Activated naive CD8-positive, alpha-beta T cell treated with anti-CD3 and anti-CD28 coated beads for 36 hours (primary cell): Measurements from ENCODE around the gene ARHGEF28. TPM values are rescaled to one million over a fixed set of nuclear protein-coding genes. Genes with fewer than 3 reads are reported as not detected.

Experiments
- DNase-seq: peaks from one replicate; pipeline ENCODE4 v3.0.0; 2021
- H3K27ac Mint-ChIP-seq: one replicate; pipeline ENCODE4 v1.8.0; 2022; ENCODE audit warnings: mild to moderate bottlenecking, moderate library complexity, mixed read lengths
- H3K27me3 Mint-ChIP-seq: one replicate; pipeline ENCODE4 v1.8.0; 2022; ENCODE audit warnings: mild to moderate bottlenecking, mixed read lengths
- H3K36me3 Mint-ChIP-seq: one replicate; pipeline ENCODE4 v1.8.0; 2021; ENCODE audit warnings: mild to moderate bottlenecking, mixed read lengths
- H3K4me1 Mint-ChIP-seq: one replicate; pipeline ENCODE4 v1.8.0; 2021; ENCODE audit warnings: mixed read lengths
- H3K4me3 Mint-ChIP-seq: one replicate; pipeline ENCODE4 v1.8.0; 2022; ENCODE audit warnings: mild to moderate bottlenecking, moderate library complexity, mixed read lengths
- H3K9me3 Mint-ChIP-seq: one replicate; pipeline ENCODE4 v1.8.0; 2022; ENCODE audit warnings: mixed read lengths
- total RNA-seq, 2 experiments: library from RNA; stranded (reverse); gene quantifications; one replicate each; pipeline ENCODE4 v1.2.3, GENCODE V29; 2021

ARHGEF28 gene
- total RNA-seq, 2 experiments from 2014 or later, result not detected

DNA sequence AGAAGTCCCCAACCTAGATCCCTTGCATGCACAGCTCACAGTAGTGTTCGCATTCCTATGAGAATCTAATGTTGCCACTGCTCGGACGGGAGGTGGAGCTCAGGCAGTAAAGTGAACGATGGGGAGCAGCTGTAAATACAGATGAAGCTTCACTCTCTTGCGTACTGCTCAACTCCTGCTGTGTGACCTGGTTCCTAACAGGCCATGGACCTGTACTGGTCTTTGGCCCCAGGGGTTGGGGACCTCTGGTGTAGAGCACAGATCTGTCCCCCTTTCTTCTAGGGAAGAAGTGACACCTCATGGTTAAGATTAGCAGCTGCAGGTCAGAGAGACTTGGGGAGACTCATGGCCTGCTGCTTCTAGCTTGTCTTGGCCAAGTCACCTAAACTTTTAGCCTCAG lies 7.1 kb downstream of the ARHGEF28 start:
- no peak for DNase-seq
- H3K27me3 Mint-ChIP-seq, result peaks cover 39% of the 10 kb centered on the region
- no peaks in the 10 kb centered on the region for H3K4me1 Mint-ChIP-seq
- H3K27ac Mint-ChIP-seq, result no peak overlapping the region
- no peak overlapping the region for H3K4me3 Mint-ChIP-seq
- no peaks in the 10 kb centered on the region for H3K9me3 Mint-ChIP-seq
- H3K36me3 Mint-ChIP-seq, result no peaks in the 10 kb centered on the region

DNA sequence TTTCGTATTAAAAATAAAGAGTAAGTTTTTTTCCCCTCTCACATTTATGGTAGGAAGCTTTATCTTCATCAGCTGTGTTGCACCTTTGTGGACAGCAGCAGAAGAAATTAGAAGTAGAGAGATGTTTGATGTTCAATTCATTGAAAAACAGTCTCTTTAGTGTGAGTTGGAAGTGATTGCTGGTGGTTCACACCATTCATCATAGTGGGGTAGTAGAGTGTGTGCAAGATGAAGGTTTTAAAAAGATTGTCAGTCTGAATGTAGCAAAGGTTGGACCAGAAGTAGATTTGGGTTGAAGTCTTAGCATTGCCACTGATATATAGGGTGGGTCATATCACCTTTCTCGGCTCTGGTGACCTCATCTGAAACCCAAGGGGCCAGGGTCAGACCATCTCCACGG lies 10.4 kb downstream of the ARHGEF28 start:
- Mint-ChIP-seq H3K4me1 (no peaks in the 10 kb centered on the region), H3K27ac (no peak overlapping the region), H3K4me3 (no peak overlapping the region), H3K27me3 (peaks cover 33% of the 10 kb centered on the region), H3K9me3 (no peaks in the 10 kb centered on the region), H3K36me3 (no peaks in the 10 kb centered on the region)
- DNase-seq, result no peak

DNA sequence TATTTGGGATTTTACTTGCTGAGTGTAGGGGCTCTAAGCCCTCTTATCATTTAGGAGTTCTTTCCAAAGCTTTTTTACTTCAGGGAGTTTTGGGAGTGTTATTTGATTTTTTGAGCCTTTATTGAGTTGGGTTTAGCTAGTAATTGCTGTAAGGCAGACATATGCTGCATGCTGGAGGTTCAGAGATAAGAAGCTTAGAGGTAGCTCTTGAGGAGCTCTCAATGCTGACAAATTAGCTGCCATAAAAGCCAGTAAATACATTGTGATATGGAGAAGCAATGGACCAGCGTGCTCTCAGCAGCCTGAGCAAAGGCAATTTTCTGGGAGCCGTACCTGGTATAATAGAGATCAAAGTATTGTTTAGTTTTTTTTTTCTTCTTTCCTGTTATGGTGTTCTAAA lies 11.6 kb downstream of the ARHGEF28 start:
- no peaks in the 10 kb centered on the region for H3K4me1 Mint-ChIP-seq
- no peaks in the 10 kb centered on the region for H3K9me3 Mint-ChIP-seq
- H3K4me3 Mint-ChIP-seq, result no peak overlapping the region
- DNase-seq, result no peak
- peaks cover 25% of the 10 kb centered on the region for H3K27me3 Mint-ChIP-seq
- no peak overlapping the region for H3K27ac Mint-ChIP-seq
- no peaks in the 10 kb centered on the region for H3K36me3 Mint-ChIP-seq

DNA sequence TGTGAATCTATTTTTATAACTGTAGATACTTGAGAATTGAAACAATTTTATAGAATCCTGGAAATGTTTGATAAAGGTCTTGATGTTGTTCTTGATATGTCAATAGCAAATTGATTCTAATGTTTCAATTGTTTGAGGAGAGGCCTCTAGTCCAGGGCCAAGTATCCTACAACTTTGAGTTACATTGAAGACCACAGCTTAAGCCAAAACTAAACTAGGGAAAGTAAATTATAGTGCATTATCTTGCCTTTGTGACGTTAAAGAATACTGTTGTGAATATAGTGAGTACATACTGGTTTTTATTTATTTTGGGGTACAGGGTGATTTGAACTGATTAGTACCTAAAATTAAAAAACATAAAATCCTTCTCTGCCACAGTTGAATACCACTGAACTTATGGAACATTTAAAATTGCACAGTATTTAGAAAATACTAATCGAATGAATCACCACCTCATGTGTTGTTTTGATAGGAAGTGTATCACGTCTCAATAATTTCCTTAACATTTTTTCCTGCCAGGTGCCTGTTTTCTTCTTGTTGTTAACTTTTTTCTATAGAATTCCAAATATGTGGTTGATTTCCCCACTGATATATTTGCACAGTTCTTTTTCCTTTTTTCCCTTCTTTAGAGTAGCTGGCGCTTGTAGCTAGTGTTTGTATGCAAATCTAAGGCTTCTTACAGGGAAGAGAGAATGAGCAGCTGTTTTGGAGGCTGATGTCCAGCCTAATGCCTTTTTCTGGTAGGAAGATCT lies 12.5 kb downstream of the ARHGEF28 start:
- H3K4me1 Mint-ChIP-seq, result no peaks in the 10 kb centered on the region

DNA sequence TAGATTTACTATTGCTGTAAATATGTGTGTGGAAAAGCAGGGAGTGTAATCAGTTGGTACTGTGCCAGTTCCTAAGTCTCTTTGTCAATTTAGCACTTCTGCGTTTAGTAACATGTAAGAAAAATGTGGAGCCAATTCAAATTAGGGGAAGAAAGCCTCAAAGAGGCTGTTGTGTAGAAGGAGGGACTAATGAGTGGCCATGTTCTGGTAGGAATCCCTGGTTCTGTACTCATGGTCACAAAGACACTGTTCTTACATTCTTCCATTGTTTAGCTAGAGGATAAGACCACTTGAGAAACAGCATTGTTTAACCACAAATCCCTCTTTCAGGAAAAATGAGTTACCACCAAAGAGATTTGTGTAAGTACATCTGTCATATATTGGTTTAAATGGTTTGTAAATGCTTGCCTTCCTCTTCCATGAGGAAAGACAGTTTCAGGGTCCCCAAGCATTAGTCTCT lies 14.9 kb downstream of the ARHGEF28 start:
- Mint-ChIP-seq H3K4me1 (no peaks in the 10 kb centered on the region), H3K4me3 (no peak overlapping the region), H3K9me3 (no peaks in the 10 kb centered on the region), H3K36me3 (no peaks in the 10 kb centered on the region), H3K27me3 (peaks cover 27% of the 10 kb centered on the region), H3K27ac (no peak overlapping the region)
- DNase-seq, result no peak

More for the DNA sequence above, 12.5 kb downstream of the ARHGEF28 start:
- DNase-seq, result no peak
- Mint-ChIP-seq H3K27ac (no peak overlapping the region), H3K36me3 (no peaks in the 10 kb centered on the region), H3K4me3 (no peak overlapping the region), H3K9me3 (no peaks in the 10 kb centered on the region), H3K27me3 (peaks cover 25% of the 10 kb centered on the region)

DNA sequence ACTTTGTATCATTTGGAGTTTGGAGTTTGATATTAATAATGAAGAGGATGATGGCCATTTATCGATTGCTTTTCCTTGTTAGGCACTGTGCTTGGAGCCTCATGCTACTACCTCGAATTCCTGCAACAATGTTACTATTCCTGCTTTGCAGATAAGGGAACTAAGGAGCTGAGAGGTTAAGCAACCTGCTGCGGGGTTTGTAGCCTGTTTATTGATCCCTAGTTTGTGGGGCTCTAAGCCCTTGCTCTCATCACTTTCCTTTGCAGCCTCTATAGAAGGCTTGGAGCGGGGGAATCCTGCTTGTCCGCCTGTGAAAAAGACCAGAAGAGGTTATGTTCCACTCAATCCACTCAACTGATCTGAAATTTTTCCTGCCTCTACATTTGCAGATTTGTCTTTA lies 15.8 kb downstream of the ARHGEF28 start:
- Mint-ChIP-seq H3K27me3 (peaks cover 33% of the 10 kb centered on the region), H3K4me1 (no peaks in the 10 kb centered on the region), H3K9me3 (no peaks in the 10 kb centered on the region), H3K27ac (no peak overlapping the region), H3K36me3 (no peaks in the 10 kb centered on the region), H3K4me3 (no peak overlapping the region)
- DNase-seq, result no peak

DNA sequence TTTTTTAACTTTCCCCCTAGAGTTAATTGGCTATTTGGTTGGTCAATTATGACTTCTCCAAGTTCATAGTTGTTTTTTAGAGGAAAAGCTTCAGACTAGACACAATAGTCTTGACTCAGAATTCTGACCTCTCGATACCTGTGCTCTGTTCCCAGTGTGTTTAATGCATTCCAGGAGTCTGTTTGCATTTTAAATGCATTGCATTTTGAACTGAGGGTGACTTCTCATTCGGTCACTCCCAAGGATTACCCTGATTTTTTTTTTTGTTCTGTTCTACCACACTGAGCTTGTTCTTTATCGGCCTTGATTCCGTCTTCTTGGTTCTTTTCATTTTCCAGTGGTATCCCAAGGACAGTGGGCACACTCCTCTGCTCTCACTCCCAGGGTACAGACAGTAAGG lies 16.3 kb downstream of the ARHGEF28 start:
- no peak for DNase-seq
- Mint-ChIP-seq H3K27ac (no peak overlapping the region), H3K27me3 (peaks cover 31% of the 10 kb centered on the region), H3K36me3 (no peaks in the 10 kb centered on the region), H3K4me3 (no peak overlapping the region), H3K4me1 (no peaks in the 10 kb centered on the region), H3K9me3 (no peaks in the 10 kb centered on the region)

DNA sequence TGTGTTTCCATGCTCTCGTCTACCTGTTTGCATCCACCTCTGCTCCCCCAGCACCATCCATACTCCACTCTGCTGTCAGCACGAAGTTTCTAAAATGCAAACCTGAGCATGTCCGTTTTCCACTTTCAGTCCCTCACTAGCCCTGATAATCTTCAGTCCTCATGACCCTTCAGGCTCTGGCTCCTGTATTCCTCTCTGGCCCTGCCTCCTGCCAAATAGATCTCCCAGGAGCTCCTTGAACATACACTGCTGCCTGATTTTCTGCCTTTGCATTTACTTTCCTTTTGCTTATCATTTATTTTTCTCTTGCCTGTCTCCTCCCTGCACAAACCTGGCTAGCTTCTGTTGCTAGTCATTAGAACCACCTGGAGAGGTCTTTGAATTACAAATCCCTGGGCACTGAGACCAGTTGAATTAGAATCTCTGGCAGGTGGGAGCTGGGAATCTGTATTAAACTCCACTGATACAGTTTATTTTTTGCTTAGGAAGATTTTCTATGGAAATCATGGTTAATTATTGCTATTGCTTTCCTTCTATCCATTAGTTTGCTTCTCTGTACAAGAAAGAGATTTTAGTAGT lies 18.5 kb downstream of the ARHGEF28 start:
- Mint-ChIP-seq H3K27me3 (peaks cover 32% of the 10 kb centered on the region), H3K27ac (no peak overlapping the region), H3K4me3 (no peak overlapping the region), H3K36me3 (no peaks in the 10 kb centered on the region), H3K9me3 (no peaks in the 10 kb centered on the region), H3K4me1 (no peaks in the 10 kb centered on the region)
- DNase-seq, result no peak

DNA sequence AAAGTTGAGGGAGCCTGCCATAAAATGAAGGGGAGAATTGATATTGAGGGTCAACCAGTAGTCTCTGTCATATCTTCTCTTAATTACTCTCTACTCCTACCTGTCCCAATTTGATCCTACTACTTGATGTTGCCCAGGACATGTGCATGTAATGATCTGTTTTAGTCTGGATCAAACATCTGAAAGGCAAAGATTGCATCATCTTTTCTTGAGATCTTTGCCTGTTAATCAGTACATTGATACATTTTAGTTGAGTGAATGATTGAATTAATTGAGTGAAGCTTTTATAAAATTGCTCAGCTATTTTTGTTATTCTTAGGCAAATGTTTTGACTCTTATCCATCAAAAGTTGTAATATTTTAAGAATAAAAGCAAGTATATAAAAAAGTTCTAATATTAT lies 21.7 kb downstream of the ARHGEF28 start:
- Mint-ChIP-seq H3K27ac (no peak overlapping the region), H3K9me3 (no peaks in the 10 kb centered on the region), H3K36me3 (no peaks in the 10 kb centered on the region), H3K27me3 (peaks cover 33% of the 10 kb centered on the region), H3K4me1 (no peaks in the 10 kb centered on the region), H3K4me3 (no peak overlapping the region)
- DNase-seq, result no peak

DNA sequence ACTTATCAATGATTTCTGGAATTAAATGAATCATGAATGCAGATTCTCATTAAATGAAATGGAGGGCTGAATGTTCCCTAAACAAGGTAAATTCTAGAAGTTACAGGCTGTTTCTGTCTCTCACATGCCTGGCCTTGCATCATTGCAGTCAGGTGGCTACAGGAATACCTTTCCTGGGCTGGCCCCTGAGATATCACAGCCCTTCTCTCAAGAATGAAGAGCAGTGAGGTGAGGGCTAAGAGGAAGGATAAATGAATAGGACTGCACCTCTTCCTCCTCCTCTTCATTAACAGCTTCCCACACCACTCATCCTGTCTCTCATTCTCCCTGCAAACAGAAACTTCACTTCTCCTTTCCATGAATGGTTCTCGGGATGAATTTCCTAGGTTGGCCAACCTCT lies 22.5 kb downstream of the ARHGEF28 start:
- Mint-ChIP-seq H3K36me3 (no peaks in the 10 kb centered on the region), H3K4me1 (no peaks in the 10 kb centered on the region), H3K27me3 (peaks cover 33% of the 10 kb centered on the region), H3K9me3 (no peaks in the 10 kb centered on the region), H3K4me3 (no peak overlapping the region), H3K27ac (no peak overlapping the region)
- no peak for DNase-seq

DNA sequence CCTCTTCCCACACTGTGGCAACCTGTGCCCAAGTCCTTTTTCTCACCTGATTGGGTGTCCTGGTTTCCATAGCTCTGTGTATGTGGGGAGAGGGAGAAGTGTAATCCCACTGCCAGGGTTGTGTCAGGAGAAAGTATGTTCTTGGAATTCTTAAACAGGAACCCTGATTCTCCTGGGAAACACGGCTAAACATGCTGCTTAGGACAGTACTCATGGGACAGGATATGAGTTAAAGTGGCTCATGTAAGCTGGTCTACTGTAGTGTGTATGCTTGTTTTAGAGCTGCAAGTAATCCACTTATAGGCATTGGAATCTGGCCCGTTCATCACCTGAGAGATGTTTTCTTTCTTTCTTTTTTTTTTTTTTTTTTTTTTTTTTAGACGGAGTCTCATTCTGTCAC lies 23.9 kb downstream of the ARHGEF28 start:
- no peak overlapping the region for H3K27ac Mint-ChIP-seq
- no peaks in the 10 kb centered on the region for H3K36me3 Mint-ChIP-seq
- H3K4me1 Mint-ChIP-seq, result no peaks in the 10 kb centered on the region
- no peak for DNase-seq
- H3K9me3 Mint-ChIP-seq, result no peaks in the 10 kb centered on the region
- no peak overlapping the region for H3K4me3 Mint-ChIP-seq
- H3K27me3 Mint-ChIP-seq, result peaks cover 27% of the 10 kb centered on the region

DNA sequence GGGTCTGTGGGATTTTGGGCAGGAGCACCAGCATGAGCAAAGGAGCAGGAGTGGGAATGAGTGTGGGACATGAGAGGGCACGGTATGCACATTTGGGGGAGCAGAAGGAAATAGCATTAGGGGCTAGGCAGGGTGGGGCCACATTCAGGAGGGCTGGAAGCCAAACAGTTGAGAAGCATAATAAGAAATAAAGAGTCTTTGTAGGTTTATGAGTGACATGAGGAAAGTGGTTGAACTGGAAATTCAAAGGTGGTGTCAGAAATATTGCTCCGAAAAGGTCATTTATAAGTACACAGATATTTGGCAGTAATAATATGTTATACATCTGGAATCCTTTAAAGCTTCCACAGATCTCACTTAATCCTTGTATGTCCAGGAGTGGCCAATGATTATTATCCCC lies 26.4 kb downstream of the ARHGEF28 start:
- Mint-ChIP-seq H3K27ac (no peak overlapping the region), H3K4me3 (no peak overlapping the region), H3K36me3 (no peaks in the 10 kb centered on the region), H3K9me3 (no peaks in the 10 kb centered on the region), H3K27me3 (peaks cover 15% of the 10 kb centered on the region), H3K4me1 (no peaks in the 10 kb centered on the region)
- no peak for DNase-seq

DNA sequence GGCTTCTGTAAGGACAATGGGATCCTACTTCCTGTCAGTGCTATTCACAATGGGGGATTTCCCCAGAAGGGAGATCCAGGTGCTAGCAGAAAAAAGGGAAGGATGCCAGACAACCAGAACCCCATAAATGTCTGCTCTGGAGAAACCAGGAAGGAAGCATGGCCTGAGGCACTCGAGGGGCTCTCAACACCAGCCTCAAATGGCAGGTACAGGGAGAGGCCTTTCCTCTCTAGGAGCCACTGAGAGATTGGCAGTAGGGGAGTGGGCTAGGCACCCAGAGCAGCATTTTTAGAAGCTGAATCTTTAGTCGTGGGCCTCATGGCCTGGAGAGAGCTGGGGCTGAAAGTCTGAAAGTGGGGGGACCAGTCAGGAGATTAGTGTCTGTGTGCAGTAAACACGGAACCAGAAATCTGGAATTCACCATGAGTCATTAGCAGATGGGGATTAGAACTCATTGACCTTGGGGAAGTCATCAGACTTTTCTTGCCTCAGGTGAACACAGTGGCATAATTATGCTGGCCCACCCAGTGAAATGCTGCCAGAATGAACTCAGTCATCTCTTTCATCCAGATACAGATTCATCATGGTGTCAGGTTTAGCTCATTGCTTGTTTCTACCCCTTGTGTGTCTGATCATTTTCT lies 28.3 kb downstream of the ARHGEF28 start:
- Mint-ChIP-seq H3K4me3 (no peak overlapping the region), H3K36me3 (no peaks in the 10 kb centered on the region), H3K4me1 (no peaks in the 10 kb centered on the region), H3K27ac (no peak overlapping the region), H3K27me3 (peaks cover 10% of the 10 kb centered on the region), H3K9me3 (no peaks in the 10 kb centered on the region)
- no peak for DNase-seq

DNA sequence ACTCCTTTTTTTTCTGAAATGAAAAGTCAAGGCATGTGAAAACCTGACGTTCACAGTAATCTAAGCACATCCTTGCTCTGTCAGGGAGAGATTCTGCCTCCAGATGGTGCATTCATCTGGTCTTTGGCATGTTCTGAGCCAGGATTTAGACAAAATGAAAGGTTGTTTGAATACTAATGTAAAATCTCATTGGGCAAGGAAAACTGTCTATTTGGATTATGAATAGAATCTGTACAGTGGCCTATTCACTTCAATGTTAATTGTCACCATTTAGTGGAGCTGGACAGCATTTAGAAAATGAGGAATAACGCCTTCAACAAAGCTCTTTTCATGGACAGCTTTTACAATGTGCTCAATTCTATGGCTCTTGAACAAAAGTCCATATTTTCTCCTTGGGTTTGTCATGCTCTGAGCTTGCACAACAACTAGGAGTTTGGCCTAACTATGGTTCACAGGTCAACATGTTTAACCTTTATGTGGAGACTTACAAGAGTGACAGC lies 28.9 kb downstream of the ARHGEF28 start:
- H3K4me3 Mint-ChIP-seq, result no peak overlapping the region
- no peaks in the 10 kb centered on the region for H3K36me3 Mint-ChIP-seq
- no peaks in the 10 kb centered on the region for H3K4me1 Mint-ChIP-seq
- H3K9me3 Mint-ChIP-seq, result no peaks in the 10 kb centered on the region
- no peak overlapping the region for H3K27ac Mint-ChIP-seq
- H3K27me3 Mint-ChIP-seq, result peaks cover 6% of the 10 kb centered on the region
- DNase-seq, result no peak

DNA sequence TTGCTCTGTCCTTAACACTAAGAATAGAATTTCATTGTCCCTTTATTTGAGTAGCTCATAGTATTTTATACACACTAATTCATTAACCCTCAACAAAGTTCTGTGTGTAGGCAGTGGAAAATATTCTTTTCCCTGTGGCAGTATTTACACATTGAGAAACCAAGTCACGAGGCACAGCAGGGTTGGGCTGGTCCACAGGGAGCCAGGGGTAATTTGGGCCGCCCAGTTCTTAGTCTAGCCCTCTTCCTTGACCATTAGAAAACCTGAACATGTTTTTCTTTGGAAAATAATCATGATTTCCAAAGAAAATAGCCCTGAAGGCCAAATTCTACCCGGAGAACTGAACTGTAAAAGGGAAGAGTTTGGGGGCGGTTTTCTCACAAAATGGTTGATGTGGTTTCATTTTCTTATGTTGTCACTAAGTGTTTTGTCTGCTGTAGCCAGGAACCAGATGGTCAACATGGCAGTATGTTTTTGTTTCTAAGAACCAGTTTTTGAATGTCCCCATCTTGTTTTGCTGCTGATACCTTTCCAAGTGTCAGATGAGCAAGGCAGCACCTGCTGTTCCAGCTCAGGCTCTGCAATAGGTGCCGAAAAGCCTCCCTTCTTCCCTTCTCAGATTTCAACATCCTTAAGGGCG lies 29.6 kb downstream of the ARHGEF28 start:
- Mint-ChIP-seq H3K4me3 (no peak overlapping the region), H3K36me3 (no peaks in the 10 kb centered on the region), H3K27ac (no peak overlapping the region), H3K9me3 (no peaks in the 10 kb centered on the region), H3K27me3 (peaks cover 4% of the 10 kb centered on the region), H3K4me1 (no peaks in the 10 kb centered on the region)
- no peak for DNase-seq
